Fibroblast of villous mesenchyme (primary cell): Measurements from ENCODE around the gene RSPH1. TPM values are rescaled to one million over a fixed set of nuclear protein-coding genes. Genes with fewer than 3 reads are reported as not detected.

Source experiments
- DNase-seq: peaks from one replicate; pipeline ENCODE4 v3.0.0-alpha.2; 2010; ENCODE audit warnings: low read depth
- H3K4me3 ChIP-seq: 2 replicates; pipeline ENCODE4 v1.5.1; 2011; ENCODE audit warnings: low read depth, mild to moderate bottlenecking, low read length
- total RNA-seq: library from RNA; depleted of rRNA; stranded (reverse); fragments of >200 nt; gene quantifications from 2 replicates; pipeline ENCODE4 v1.2.3, GENCODE V29; 2012
- TF ChIP-seq, protein P1 (sequence below): IDR thresholded peaks from 2 replicates; pipeline ENCODE4 v1.5.1; 2012; ENCODE audit warnings: low read depth, mild to moderate bottlenecking, low read length; ENCODE audit not compliant: insufficient read depth

Gene RSPH1
- total RNA-seq, 1 donor: not detected

DNA sequence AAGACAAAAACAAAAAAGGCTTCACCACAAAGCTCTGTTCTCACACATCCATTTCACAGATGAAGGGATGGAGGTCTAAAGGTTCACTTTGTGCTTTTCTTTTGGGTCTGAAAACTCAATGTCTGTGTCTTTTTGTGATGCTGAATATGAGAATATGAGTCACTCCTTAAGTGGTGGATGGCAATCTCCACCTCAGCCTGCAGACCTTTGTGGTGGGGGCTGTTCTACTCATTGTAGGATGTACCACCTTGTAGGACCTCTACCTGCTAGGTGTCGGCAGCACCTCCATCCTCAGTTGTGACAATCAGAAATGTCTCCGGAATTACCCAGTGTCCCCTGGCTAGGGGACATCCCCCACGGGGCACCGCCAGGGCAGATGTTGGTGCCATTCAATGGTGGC lies 49.5 kb downstream of the RSPH1 start:
- DNase-seq: no peak
- TF ChIP-seq, protein P1, sequence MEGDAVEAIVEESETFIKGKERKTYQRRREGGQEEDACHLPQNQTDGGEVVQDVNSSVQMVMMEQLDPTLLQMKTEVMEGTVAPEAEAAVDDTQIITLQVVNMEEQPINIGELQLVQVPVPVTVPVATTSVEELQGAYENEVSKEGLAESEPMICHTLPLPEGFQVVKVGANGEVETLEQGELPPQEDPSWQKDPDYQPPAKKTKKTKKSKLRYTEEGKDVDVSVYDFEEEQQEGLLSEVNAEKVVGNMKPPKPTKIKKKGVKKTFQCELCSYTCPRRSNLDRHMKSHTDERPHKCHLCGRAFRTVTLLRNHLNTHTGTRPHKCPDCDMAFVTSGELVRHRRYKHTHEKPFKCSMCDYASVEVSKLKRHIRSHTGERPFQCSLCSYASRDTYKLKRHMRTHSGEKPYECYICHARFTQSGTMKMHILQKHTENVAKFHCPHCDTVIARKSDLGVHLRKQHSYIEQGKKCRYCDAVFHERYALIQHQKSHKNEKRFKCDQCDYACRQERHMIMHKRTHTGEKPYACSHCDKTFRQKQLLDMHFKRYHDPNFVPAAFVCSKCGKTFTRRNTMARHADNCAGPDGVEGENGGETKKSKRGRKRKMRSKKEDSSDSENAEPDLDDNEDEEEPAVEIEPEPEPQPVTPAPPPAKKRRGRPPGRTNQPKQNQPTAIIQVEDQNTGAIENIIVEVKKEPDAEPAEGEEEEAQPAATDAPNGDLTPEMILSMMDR: no peak
- no peak overlapping the region for H3K4me3 ChIP-seq

GRCh38 chr21:42445311-42445710 lies 50.7 kb downstream of the RSPH1 start:
- TF ChIP-seq, protein P1: no peak
- no peak overlapping the region for H3K4me3 ChIP-seq
- DNase-seq: no peak

DNA sequence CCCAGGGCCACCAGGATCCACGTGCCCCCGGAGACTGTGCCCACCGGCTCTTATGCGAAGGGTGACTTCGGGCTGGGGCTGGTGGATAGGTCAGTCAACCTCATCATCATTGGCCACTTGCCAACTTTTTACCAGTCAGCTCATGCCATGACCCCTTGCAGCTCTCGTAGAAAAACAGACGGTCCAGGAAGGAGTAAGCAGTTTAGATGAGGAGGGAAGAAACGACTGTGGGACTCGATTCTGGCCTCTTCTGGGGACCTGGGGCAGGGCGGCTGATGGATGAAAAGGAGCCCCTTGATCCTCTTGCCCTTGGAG lies 51.3 kb downstream of the RSPH1 start:
- no peak overlapping the region for H3K4me3 ChIP-seq
- TF ChIP-seq, protein P1: no peak
- no peak for DNase-seq

- no peak for DNase-seq
- TF ChIP-seq, protein P1: no peak
- no peak overlapping the region for H3K4me3 ChIP-seq
These were observed 51.9 kb downstream of the RSPH1 start for GRCh38 chr21:42443876-42444744.

GRCh38 chr21:42443181-42443785 lies 52.7 kb downstream of the RSPH1 start:
- no peak overlapping the region for H3K4me3 ChIP-seq
- TF ChIP-seq, protein P1: no peak
- no peak for DNase-seq

- TF ChIP-seq, protein P1: no peak
- no peak overlapping the region for H3K4me3 ChIP-seq
- DNase-seq: no peak
These were observed 54.1 kb downstream of the RSPH1 start for GRCh38 chr21:42441963-42442362.
